Calu3 (cell line): Measurements from ENCODE around the gene PIK3R1. TPM values are rescaled to one million over a fixed set of nuclear protein-coding genes. Genes with fewer than 3 reads are reported as not detected.

Source experiments
- BruUV-seq: library from RNA; stranded (reverse); fragments of 400-500 nt; replicated peaks from 2 replicates; lab custom pipeline; 2021; lab: Mats Ljungman, UMichigan
- CTCF ChIA-PET: fragments of 300-600 bp; sonication (Branson Sonifier 250); formaldehyde crosslinking; loops from one replicate; lab custom pipeline; 2022; ENCODE audit warnings: antibody characterized with exemption; lab: Charles Lee
- DNase-seq: peaks from one replicate; pipeline ENCODE4 v3.0.0; 2022
- H3K27ac Mint-ChIP-seq: one replicate; pipeline ENCODE4 v1.8.0; 2022; ENCODE audit warnings: mixed read lengths; ENCODE audit not compliant: unreplicated experiment
- H3K27me3 Mint-ChIP-seq: one replicate; pipeline ENCODE4 v1.8.0; 2022; ENCODE audit warnings: mixed read lengths; ENCODE audit not compliant: unreplicated experiment
- H3K36me3 Mint-ChIP-seq: one replicate; pipeline ENCODE4 v1.8.0; 2022; ENCODE audit warnings: mild to moderate bottlenecking, moderate library complexity, mixed read lengths; ENCODE audit not compliant: insufficient read depth, unreplicated experiment
- H3K4me1 Mint-ChIP-seq: one replicate; pipeline ENCODE4 v1.8.0; 2022; ENCODE audit warnings: mild to moderate bottlenecking, low read depth, mixed read lengths; ENCODE audit not compliant: unreplicated experiment
- H3K4me3 Mint-ChIP-seq: one replicate; pipeline ENCODE4 v1.8.0; 2022; ENCODE audit warnings: mild to moderate bottlenecking, low read depth, moderate library complexity, mixed read lengths; ENCODE audit not compliant: unreplicated experiment
- H3K9me3 Mint-ChIP-seq: one replicate; pipeline ENCODE4 v1.8.0; 2022; ENCODE audit warnings: low read depth, mixed read lengths; ENCODE audit not compliant: unreplicated experiment
- intact Hi-C: fragments of 100-400 bp; cut with micrococcal nuclease; formaldehyde crosslinking; loops from one replicate; pipeline ENCODE4 v1.10.0; 2022; ENCODE audit not compliant: unreplicated experiment
- total RNA-seq: library from RNA; stranded (reverse); gene quantifications from 2 replicates; pipeline ENCODE4 v1.2.3, GENCODE V29; 2022
- TF ChIP-seq, protein P1 (sequence below): fragments of 200-600 bp; IDR thresholded peaks from one replicate; pipeline ENCODE4 v1.8.0; 2022; ENCODE audit warnings: antibody characterized with exemption; ENCODE audit not compliant: unreplicated experiment

PIK3R1 gene
- total RNA-seq, 1 experiment from 2014 or later: 74.8 TPM

DNA sequence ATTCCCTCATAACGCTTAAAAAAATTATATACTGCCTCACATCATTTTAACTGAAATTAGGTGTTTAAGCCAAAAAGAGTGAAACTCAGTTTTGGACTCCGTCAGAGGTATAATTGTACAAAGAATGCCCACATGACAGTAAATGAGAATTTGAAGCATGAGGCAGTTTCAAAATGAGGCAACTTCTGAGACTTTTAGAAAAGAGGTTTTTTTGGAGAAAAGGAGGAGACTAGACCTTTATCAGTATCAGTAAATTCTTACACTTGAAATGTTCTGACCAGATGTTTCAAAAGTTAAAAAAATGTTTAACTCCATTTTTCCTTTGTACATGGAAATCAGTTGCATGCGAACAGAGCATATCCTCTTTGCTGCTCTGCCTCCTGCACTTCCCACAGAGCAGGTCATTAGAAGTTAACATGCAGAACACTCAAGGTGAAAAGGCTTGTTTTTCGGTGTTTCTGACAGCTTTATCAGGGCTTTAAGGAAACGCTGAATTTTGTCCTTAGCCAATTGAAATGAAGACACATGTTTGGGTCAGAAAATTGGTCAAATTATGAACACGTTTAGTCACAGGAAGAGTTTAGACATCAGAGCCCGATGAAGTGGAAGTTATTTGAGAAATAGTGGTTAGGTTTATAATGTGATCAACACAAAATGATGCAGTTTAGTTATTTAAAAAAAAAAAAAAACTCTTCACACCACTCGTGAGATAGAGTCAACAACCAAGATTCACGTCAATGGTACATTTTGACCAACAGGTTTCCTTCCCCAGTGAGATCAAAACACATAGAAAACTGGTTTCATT lies 59.5 kb downstream of the PIK3R1 start:
- Mint-ChIP-seq H3K27me3 (no peaks in the 10 kb centered on the region), H3K4me3 (no peak overlapping the region), H3K9me3 (no peaks in the 10 kb centered on the region), H3K4me1 (peaks cover 61% of the 10 kb centered on the region), H3K27ac (peak overlapping the region; percentile 81), H3K36me3 (peaks cover 61% of the 10 kb centered on the region)
- no peak for DNase-seq
- TSS peak; percentile 19 for BruUV-seq
- intact Hi-C loops: loop anchor here (10.0 kb wide), 2 partner anchors 630 to 1110 kb away; no protein-coding TSS in a partner anchor
- CTCF ChIA-PET: no interaction called here
- TF ChIP-seq, protein P1, sequence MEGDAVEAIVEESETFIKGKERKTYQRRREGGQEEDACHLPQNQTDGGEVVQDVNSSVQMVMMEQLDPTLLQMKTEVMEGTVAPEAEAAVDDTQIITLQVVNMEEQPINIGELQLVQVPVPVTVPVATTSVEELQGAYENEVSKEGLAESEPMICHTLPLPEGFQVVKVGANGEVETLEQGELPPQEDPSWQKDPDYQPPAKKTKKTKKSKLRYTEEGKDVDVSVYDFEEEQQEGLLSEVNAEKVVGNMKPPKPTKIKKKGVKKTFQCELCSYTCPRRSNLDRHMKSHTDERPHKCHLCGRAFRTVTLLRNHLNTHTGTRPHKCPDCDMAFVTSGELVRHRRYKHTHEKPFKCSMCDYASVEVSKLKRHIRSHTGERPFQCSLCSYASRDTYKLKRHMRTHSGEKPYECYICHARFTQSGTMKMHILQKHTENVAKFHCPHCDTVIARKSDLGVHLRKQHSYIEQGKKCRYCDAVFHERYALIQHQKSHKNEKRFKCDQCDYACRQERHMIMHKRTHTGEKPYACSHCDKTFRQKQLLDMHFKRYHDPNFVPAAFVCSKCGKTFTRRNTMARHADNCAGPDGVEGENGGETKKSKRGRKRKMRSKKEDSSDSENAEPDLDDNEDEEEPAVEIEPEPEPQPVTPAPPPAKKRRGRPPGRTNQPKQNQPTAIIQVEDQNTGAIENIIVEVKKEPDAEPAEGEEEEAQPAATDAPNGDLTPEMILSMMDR: no peak

DNA sequence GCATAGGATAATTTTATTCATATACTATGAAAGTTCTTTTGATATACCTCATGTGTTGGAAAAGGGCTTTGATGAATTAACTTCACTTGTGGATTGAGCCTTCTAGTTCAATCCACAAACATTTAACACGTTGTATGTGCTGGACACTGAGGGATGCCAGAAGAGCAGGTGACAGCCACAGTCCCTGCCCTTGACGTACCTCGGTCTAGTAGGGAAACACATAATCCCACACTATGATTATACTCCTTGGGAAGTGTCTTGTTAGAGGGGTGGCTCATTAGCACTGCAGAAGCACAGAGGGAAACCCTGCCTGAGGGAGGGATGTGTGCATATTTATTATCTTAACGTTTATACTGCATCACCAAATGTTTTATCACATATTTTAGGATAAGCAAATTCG lies 61.2 kb downstream of the PIK3R1 start:
- DNase-seq: no peak
- CTCF ChIA-PET: interaction anchor here (0.8 to 1.6 kb wide), 3 partner anchors 10 to 418 kb away, joined by 3 to 4 read pairs (median 3); no protein-coding TSS in a partner anchor
- H3K27ac Mint-ChIP-seq: peak overlapping the region; percentile 32
- no peaks in the 10 kb centered on the region for H3K9me3 Mint-ChIP-seq
- no TSS peak for BruUV-seq
- no peaks in the 10 kb centered on the region for H3K27me3 Mint-ChIP-seq
- TF ChIP-seq, protein P1: no peak
- peaks cover 68% of the 10 kb centered on the region for H3K36me3 Mint-ChIP-seq
- H3K4me1 Mint-ChIP-seq: peaks cover 48% of the 10 kb centered on the region
- no peak overlapping the region for H3K4me3 Mint-ChIP-seq
- intact Hi-C loops: loop anchor here (10.0 kb wide), 2 partner anchors 632 to 1112 kb away; no protein-coding TSS in a partner anchor

DNA sequence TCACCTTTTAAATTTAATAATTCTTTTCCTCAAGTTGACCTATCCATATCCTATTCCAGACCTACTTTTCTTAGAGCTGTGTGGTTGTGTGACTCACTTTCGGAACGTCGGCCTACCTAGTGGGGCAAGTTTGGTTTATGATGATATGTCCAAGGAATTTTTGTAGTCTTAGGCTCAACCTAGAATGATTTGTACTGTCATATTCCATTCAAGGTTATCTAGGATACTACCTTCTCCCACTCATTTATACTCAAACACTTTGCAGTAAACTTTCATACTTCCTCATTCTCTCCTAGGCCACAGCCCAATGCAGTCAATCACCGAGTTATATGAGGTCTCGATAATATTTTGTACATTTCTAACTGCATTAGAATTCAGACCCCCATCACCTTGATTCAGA lies 61.9 kb downstream of the PIK3R1 start:
- intact Hi-C loops: loop anchor here (10.0 kb wide), 2 partner anchors 633 to 1113 kb away; no protein-coding TSS in a partner anchor
- Mint-ChIP-seq H3K4me1 (peaks cover 50% of the 10 kb centered on the region), H3K9me3 (no peaks in the 10 kb centered on the region), H3K36me3 (peaks cover 72% of the 10 kb centered on the region), H3K4me3 (no peak overlapping the region), H3K27me3 (no peaks in the 10 kb centered on the region), H3K27ac (peak overlapping the region; percentile 32)
- CTCF ChIA-PET: interaction anchor here (0.8 to 1.6 kb wide), 3 partner anchors 11 to 418 kb away, joined by 3 to 4 read pairs (median 3); no protein-coding TSS in a partner anchor
- no TSS peak for BruUV-seq
- TF ChIP-seq, protein P1: no peak
- peak; percentile 45 for DNase-seq

DNA sequence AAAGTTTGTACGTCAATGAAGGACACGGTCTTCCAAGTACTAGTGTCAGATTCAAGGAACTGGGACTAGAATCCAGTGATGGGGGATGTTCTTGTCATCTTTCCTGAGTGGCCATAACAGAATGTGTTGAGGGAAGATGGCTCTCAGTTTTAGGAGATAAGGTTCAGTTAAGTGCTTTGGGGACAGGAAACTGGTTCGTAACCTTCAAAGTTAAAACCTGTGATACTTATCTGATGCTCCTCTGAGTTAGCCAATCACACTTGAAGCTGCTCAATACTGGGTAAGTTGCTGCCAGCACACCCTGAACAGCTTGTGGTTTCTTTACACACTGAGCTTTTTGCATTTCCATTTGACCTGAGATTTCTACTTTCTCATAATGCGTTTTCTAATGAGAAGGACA lies 64.4 kb downstream of the PIK3R1 start:
- no peak for DNase-seq
- no peak overlapping the region for H3K27ac Mint-ChIP-seq
- H3K4me3 Mint-ChIP-seq: no peak overlapping the region
- no peaks in the 10 kb centered on the region for H3K9me3 Mint-ChIP-seq
- intact Hi-C loops: loop anchor here (10.0 kb wide), 4 partner anchors 295 to 1115 kb away; no protein-coding TSS in a partner anchor
- BruUV-seq: no TSS peak
- CTCF ChIA-PET: no interaction called here
- peaks cover 52% of the 10 kb centered on the region for H3K36me3 Mint-ChIP-seq
- TF ChIP-seq, protein P1: no peak
- peaks cover 40% of the 10 kb centered on the region for H3K4me1 Mint-ChIP-seq
- no peaks in the 10 kb centered on the region for H3K27me3 Mint-ChIP-seq
